Keratinocyte (primary cell): ENCODE measurements around the gene MEGF11.

ENCODE experiments used
- EZH2 ChIP-seq: IDR thresholded peaks from one replicate; pipeline ENCODE4 v1.6.1; 2012; ENCODE audit warnings: inconsistent platforms, mild to moderate bottlenecking, low read length, moderate library complexity
- TF ChIP-seq, protein P1 (sequence below), 3 experiments: IDR thresholded peaks in 1 of 3; conservative IDR thresholded peaks in 1 of 3; optimal IDR thresholded peaks in 1 of 3; 2 replicates in 2 of 3; 3 replicates in 1 of 3; pipeline versions ENCODE3 to v1.5.1; 2011; ENCODE audit warnings: low read length in 3 of 3, mild to moderate bottlenecking in 3 of 3, moderate library complexity in 2 of 3, control low read depth in 1 of 3, inconsistent platforms in 1 of 3; ENCODE audit not compliant: insufficient read depth in 2 of 3; ENCODE audit errors: extremely low read depth in 1 of 3

DNA sequence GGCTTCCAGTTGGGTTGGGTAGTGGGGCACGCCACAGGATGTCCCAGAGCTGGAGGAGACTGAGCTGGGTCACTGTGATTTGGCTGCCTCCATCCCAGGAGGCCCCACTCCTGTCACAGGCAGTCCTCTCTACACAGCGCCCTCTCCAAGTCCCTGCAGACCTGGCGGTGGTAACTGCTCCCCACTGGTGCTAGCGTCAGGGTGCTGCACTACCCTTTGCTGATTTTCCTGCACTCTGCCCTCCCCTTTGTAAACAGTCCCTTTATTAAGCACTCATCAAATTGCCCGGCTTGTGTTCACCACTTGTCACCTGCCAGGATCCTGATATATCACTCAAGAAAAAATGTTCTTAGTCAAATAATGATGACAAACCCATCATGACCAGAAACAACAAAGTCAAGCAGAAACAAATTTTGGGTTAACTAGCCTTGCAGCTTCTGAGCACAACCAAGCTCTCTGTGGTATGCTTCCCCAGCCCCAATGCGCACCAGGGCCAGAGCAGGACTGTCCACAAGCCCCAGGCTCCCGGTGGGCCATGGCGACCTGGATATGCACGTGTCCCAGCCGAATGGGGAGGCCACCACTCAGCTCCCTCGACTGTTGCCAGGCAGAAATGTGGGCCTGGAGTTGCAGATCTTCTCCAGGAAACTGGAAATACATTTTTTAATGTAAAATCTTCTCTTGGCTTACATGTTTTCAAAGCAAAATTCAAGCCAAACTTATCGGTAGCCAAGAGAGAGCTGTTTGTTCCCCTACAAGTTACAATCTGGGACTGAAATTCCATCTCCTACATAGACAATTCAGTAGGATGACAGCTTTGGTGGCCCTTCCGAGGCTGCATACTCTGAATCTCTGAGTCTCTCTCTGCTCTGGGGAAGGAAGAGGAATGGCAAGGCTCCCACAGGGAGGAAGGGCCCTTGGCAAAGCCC is 24.5 kb downstream of the MEGF11 start:
- TF ChIP-seq, protein P1, sequence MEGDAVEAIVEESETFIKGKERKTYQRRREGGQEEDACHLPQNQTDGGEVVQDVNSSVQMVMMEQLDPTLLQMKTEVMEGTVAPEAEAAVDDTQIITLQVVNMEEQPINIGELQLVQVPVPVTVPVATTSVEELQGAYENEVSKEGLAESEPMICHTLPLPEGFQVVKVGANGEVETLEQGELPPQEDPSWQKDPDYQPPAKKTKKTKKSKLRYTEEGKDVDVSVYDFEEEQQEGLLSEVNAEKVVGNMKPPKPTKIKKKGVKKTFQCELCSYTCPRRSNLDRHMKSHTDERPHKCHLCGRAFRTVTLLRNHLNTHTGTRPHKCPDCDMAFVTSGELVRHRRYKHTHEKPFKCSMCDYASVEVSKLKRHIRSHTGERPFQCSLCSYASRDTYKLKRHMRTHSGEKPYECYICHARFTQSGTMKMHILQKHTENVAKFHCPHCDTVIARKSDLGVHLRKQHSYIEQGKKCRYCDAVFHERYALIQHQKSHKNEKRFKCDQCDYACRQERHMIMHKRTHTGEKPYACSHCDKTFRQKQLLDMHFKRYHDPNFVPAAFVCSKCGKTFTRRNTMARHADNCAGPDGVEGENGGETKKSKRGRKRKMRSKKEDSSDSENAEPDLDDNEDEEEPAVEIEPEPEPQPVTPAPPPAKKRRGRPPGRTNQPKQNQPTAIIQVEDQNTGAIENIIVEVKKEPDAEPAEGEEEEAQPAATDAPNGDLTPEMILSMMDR (optimal IDR thresholded peaks at IDR 0.05 in 1 of 3, IDR thresholded peaks at IDR 0.05 in 1 of 3, conservative IDR thresholded peaks at IDR 0.05 in 1 of 3; ENCODE audit: extremely low read depth in 1 of 3, insufficient read depth in 2 of 3, low read length in 3 of 3) = no peak
- TF ChIP-seq EZH2 = no peak
